CD4-positive, alpha-beta T cell (primary cell): Measurements from ENCODE around the gene SND1. TPM values are rescaled to one million over a fixed set of nuclear protein-coding genes. Genes with fewer than 3 reads are reported as not detected.

Experiments
- ATAC-seq: fragments of 200-7000 bp; cut with Tn5 transposase; one replicate; pipeline ENCODE4 v1.10.0; 2022; ENCODE audit warnings: mild to moderate bottlenecking; ENCODE audit not compliant: poor library complexity
- CTCF ChIA-PET: fragments of 350-600 bp; sonication (Branson Sonifier 250); formaldehyde crosslinking; loops from one replicate; lab custom pipeline; 2021; ENCODE audit warnings: antibody characterized with exemption, inconsistent platforms; lab: Charles Lee
- POLR2A ChIA-PET: fragments of 350-600 bp; sonication (Branson Sonifier 250); formaldehyde crosslinking; loops from one replicate; lab custom pipeline; 2021; ENCODE audit warnings: antibody characterized with exemption, inconsistent platforms; lab: Charles Lee
- DNase-seq, 14 experiments: peaks; one replicate each; pipeline ENCODE4 v3.0.0-alpha.2; 2013 to 2020; ENCODE audit warnings: mixed read lengths in 2 of 14
- H3K27ac ChIP-seq, 2 donors: one replicate each; pipeline versions ENCODE4 v1.5.1 to v1.7.0; 2013; ENCODE audit warnings: low read length in 2 of 2, low read depth in 1 of 2, mild to moderate bottlenecking in 1 of 2
- H3K27me3 ChIP-seq, 2 experiments: 1 replicate in 1 of 2; 2 replicates in 1 of 2; pipeline versions ENCODE4 v1.6.1 to v1.7.0; 2013; ENCODE audit warnings: low read length in 2 of 2, control low read depth in 1 of 2, mild to moderate bottlenecking in 1 of 2, moderate library complexity in 1 of 2; ENCODE audit not compliant: insufficient read depth in 2 of 2, control insufficient read depth in 1 of 2
- H3K36me3 ChIP-seq: one replicate; pipeline ENCODE4 v1.6.1; 2013; ENCODE audit warnings: low read length, control low read depth; ENCODE audit not compliant: insufficient read depth
- H3K4me1 ChIP-seq: one replicate; pipeline ENCODE4 v1.6.1; 2013; ENCODE audit warnings: low read length, control low read depth; ENCODE audit not compliant: insufficient read depth
- H3K4me3 ChIP-seq: one replicate; pipeline ENCODE4 v1.5.1; 2013; ENCODE audit warnings: mild to moderate bottlenecking, low read length, moderate library complexity
- H3K9me3 ChIP-seq, 2 experiments: 1 replicate in 1 of 2; 2 replicates in 1 of 2; pipeline versions ENCODE4 v1.6.1 to v1.7.0; 2013; ENCODE audit warnings: low read length in 2 of 2, mild to moderate bottlenecking in 2 of 2, control low read depth in 1 of 2, moderate library complexity in 1 of 2; ENCODE audit not compliant: control insufficient read depth in 1 of 2, insufficient read depth in 1 of 2
- H3K27ac Mint-ChIP-seq: one replicate; pipeline ENCODE4 v1.8.0; 2020; ENCODE audit warnings: mixed read lengths
- H3K27me3 Mint-ChIP-seq: one replicate; pipeline ENCODE4 v1.8.0; 2021; ENCODE audit warnings: mixed read lengths
- H3K36me3 Mint-ChIP-seq: one replicate; pipeline ENCODE4 v1.8.0; 2021; ENCODE audit warnings: low read depth, mixed read lengths
- H3K4me1 Mint-ChIP-seq: one replicate; pipeline ENCODE4 v1.8.0; 2021; ENCODE audit warnings: low read depth, mixed read lengths
- H3K4me3 Mint-ChIP-seq: one replicate; pipeline ENCODE4 v1.8.0; 2020; ENCODE audit warnings: mild to moderate bottlenecking, mixed read lengths
- H3K9me3 Mint-ChIP-seq: one replicate; pipeline ENCODE4 v1.8.0; 2020; ENCODE audit warnings: mixed read lengths
- CTCF ChIP-seq: fragments of 200-600 bp; IDR thresholded peaks from one replicate; pipeline ENCODE4 v1.8.0; 2022; ENCODE audit warnings: antibody characterized with exemption, mild to moderate bottlenecking
- intact Hi-C, 2 experiments: fragments of 100-400 bp; cut with DNase I in 1 of 2; cut with micrococcal nuclease in 1 of 2; formaldehyde crosslinking; loops; one replicate each; pipeline versions ENCODE4 v1.15.1 to v1.9.0; 2023 to 2025; cut with DNase I, micrococcal nuclease
- total RNA-seq, 174 experiments: library from RNA in 2 of 174; stranded (reverse) in 2 of 174; gene quantifications; one replicate each; pipeline ENCODE4 v1.2.3 and lab custom pipeline; 2021 to 2026

The SND1 gene
- total RNA-seq, 2 experiments from 2014 or later: 104 to 113 TPM

GRCh38 chr7:127782075-127782474, 130.1 kb downstream of the SND1 start:
- intact Hi-C loops: no loop called here
- H3K36me3 ChIP-seq: no peaks in the 10 kb centered on the region
- Mint-ChIP-seq H3K4me1 (peaks cover 64% of the 10 kb centered on the region), H3K27ac (no peak overlapping the region), H3K9me3 (no peaks in the 10 kb centered on the region), H3K27me3 (no peaks in the 10 kb centered on the region), H3K36me3 (no peaks in the 10 kb centered on the region), H3K4me3 (no peak overlapping the region)
- H3K4me3 ChIP-seq: no peak overlapping the region
- H3K27me3 ChIP-seq: no peaks in the 10 kb centered on the region
- H3K9me3 ChIP-seq: no peaks in the 10 kb centered on the region
- no peak for ATAC-seq
- DNase-seq: no peak
- no peaks in the 10 kb centered on the region for H3K4me1 ChIP-seq
- ChIA-PET POLR2A (no interaction called here), CTCF (no interaction called here)
- no peak for TF ChIP-seq CTCF
- H3K27ac ChIP-seq: no peak overlapping the region

DNA sequence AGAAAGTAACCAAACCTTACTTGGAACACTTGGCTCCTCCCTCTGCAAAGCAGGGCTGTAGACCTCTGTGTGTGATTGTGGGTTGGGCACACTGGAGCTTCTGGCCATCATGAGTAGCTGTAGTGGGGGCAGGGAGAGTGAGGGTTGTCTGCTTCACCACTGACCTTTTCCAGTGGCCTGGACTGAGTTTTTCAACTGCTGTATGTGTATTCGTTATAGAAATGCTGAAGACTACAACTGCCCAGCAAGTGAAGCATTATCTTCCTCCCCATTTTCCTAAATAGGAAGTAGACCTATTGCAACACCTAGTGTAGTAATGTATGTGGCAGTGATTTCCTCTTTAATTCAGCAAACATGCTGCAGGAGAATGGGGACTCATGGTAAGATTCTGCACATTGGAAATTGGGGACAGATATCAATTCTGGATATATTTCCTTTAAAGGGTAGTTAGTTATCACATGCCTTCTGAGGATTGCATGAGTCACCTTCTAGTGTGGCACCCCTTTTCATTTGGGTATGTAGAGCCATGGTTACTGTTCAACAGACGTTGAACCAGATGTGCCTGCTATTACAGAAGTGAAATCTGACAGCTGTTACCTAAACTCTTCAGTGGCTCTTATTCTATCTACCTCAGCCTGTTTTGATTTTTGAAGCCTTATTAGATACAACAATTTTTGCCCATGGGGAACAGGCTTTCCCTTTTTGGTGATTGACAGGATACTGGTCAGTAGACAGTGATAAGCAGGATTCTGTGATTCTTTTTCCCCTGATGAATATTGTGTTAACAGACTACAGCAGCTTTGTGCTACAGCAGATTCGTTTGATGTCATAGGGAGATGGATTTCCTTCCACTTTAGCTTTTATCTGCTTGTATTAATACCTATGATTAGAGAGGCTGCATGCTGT, 130.9 kb downstream of the SND1 start:
- H3K4me3 Mint-ChIP-seq: no peak overlapping the region
- H3K27me3 Mint-ChIP-seq: no peaks in the 10 kb centered on the region
- POLR2A ChIA-PET: no interaction called here
- intact Hi-C loops: no loop called here
- H3K9me3 Mint-ChIP-seq: no peaks in the 10 kb centered on the region
- no peak for TF ChIP-seq CTCF
- H3K36me3 ChIP-seq: no peaks in the 10 kb centered on the region
- H3K27ac Mint-ChIP-seq: no peak overlapping the region
- no peaks in the 10 kb centered on the region for H3K4me1 ChIP-seq
- no peaks in the 10 kb centered on the region for H3K36me3 Mint-ChIP-seq
- CTCF ChIA-PET: no interaction called here
- no peaks in the 10 kb centered on the region for H3K9me3 ChIP-seq
- DNase-seq: peak in 2 of 14 experiments; percentile 6 to 16
- H3K27me3 ChIP-seq: no peaks in the 10 kb centered on the region
- H3K27ac ChIP-seq: no peak overlapping the region
- no peak overlapping the region for H3K4me3 ChIP-seq
- ATAC-seq: no peak
- H3K4me1 Mint-ChIP-seq: peaks cover 66% of the 10 kb centered on the region

- H3K4me1 ChIP-seq: no peaks in the 10 kb centered on the region
- ATAC-seq: no peak
- Mint-ChIP-seq H3K27me3 (no peaks in the 10 kb centered on the region), H3K36me3 (no peaks in the 10 kb centered on the region), H3K27ac (no peak overlapping the region), H3K9me3 (no peaks in the 10 kb centered on the region), H3K4me1 (peaks cover 57% of the 10 kb centered on the region), H3K4me3 (no peak overlapping the region)
- ChIA-PET CTCF (interaction anchor here (0.7 kb wide), 1 partner anchor 9 kb away, joined by 3 read pairs; no protein-coding TSS in a partner anchor), POLR2A (no interaction called here)
- H3K36me3 ChIP-seq: no peaks in the 10 kb centered on the region
- intact Hi-C loops: no loop called here
- DNase-seq: no peak
- no peak overlapping the region for H3K4me3 ChIP-seq
- no peaks in the 10 kb centered on the region for H3K27me3 ChIP-seq
- TF ChIP-seq CTCF: no peak
- H3K9me3 ChIP-seq: no peaks in the 10 kb centered on the region
- H3K27ac ChIP-seq: no peak overlapping the region
These were observed 134.2 kb downstream of the SND1 start for GRCh38 chr7:127786184-127786583.
